Smooth muscle cell (in vitro differentiated cells): ENCODE results near the gene SLC12A8. TPM values are rescaled to one million over a fixed set of nuclear protein-coding genes. Genes with fewer than 3 reads are reported as not detected.

Experiments
- DNase-seq: peaks from one replicate; lab custom pipeline; 2025; ENCODE audit not compliant: unreplicated experiment; lab: John Stamatoyannopoulos, UW
- H2AFZ ChIP-seq: fragments of 200-600 bp; sonication (generic); 2 replicates; pipeline ENCODE4 v1.6.0; 2016; ENCODE audit warnings: antibody characterized with exemption, low read depth, mild to moderate bottlenecking
- H3F3A ChIP-seq: fragments of 200-600 bp; sonication (generic); 2 replicates; pipeline ENCODE4 v1.6.0; 2017; ENCODE audit warnings: antibody characterized with exemption, low read depth
- H3K27ac ChIP-seq: fragments of 200-600 bp; sonication (generic); 2 replicates; pipeline ENCODE4 v1.5.1; 2016; ENCODE audit warnings: low read depth, mild to moderate bottlenecking
- H3K27me3 ChIP-seq: fragments of 200-600 bp; sonication (generic); 2 replicates; pipeline ENCODE4 v1.6.1; 2016; ENCODE audit warnings: low read depth, mild to moderate bottlenecking
- H3K36me3 ChIP-seq: fragments of 200-600 bp; sonication (generic); 2 replicates; pipeline ENCODE4 v1.5.1; 2016; ENCODE audit warnings: low read depth
- H3K4me1 ChIP-seq: fragments of 200-600 bp; sonication (generic); 2 replicates; pipeline ENCODE4 v1.5.1; 2016; ENCODE audit warnings: low read depth
- H3K4me2 ChIP-seq: fragments of 200-600 bp; sonication (generic); 2 replicates; pipeline ENCODE4 v1.6.0; 2016; ENCODE audit warnings: mild to moderate bottlenecking
- H3K4me3 ChIP-seq: fragments of 200-600 bp; sonication (generic); 2 replicates; pipeline ENCODE4 v1.5.1; 2016; ENCODE audit warnings: mild to moderate bottlenecking
- H3K79me2 ChIP-seq: fragments of 200-600 bp; sonication (generic); 2 replicates; pipeline ENCODE4 v1.6.0; 2016; ENCODE audit warnings: low read depth, mild to moderate bottlenecking
- H3K9ac ChIP-seq: fragments of 200-600 bp; sonication (generic); 2 replicates; pipeline ENCODE4 v1.6.0; 2016; ENCODE audit warnings: low read depth
- H3K9me3 ChIP-seq: fragments of 200-600 bp; sonication (generic); replicated peaks from 2 replicates; pipeline ENCODE4 v1.5.1; 2016; ENCODE audit warnings: low read depth
- H4K20me1 ChIP-seq: fragments of 200-600 bp; sonication (generic); 2 replicates; pipeline ENCODE4 v1.6.0; 2016; ENCODE audit warnings: low read depth
- CTCF ChIP-seq: fragments of 200-600 bp; sonication (generic); IDR thresholded peaks from 2 replicates; pipeline ENCODE4 v1.5.1; 2017; ENCODE audit warnings: borderline replicate concordance, mild to moderate bottlenecking, antibody characterized with exemption; ENCODE audit not compliant: insufficient read depth, poor library complexity, severe bottlenecking
- WGBS: methylation state at CpG from one replicate; pipeline ENCODE4 v1.1.7; 2016; ENCODE audit warnings: low lambda C conversion rate; 5-methylcytosine and 5-hydroxymethylcytosine counted together
- polyA plus RNA-seq: library from polyadenylated mRNA; unstranded; fragments of >200 nt; fragmentation: Nextera tagmentation; extraction: Ambion mirVana; gene quantifications from 2 replicates; pipeline ENCODE4 v1.2.1, GENCODE V29; 2016
- total RNA-seq: library from RNA; depleted of rRNA; stranded (reverse); fragments of >200 nt; gene quantifications from 2 replicates; pipeline ENCODE4 v1.2.3, GENCODE V29; 2014

Gene SLC12A8
- total and polyA plus RNA-seq, 2 experiments from 2014 or later, result 28.5 to 54.3 TPM

- TF ChIP-seq CTCF, result no peak
- H4K20me1 ChIP-seq, result no peaks in the 10 kb centered on the region
- H3K36me3 ChIP-seq, result no peaks in the 10 kb centered on the region
- H3K79me2 ChIP-seq, result peaks cover 9% of the 10 kb centered on the region
- H3K9ac ChIP-seq, result no peak overlapping the region
- no peaks in the 10 kb centered on the region for H3K9me3 ChIP-seq
- peak overlapping the region; percentile 99 for H3K27ac ChIP-seq
- H3K4me1 ChIP-seq, result peaks cover 62% of the 10 kb centered on the region
- DNase-seq, result no peak
- peaks cover 8% of the 10 kb centered on the region for H3F3A ChIP-seq
- H3K4me2 ChIP-seq, result no peak overlapping the region
- 97% methylated on average over 8 of the region's 8 CpGs for WGBS
- H3K27me3 ChIP-seq, result no peaks in the 10 kb centered on the region
- no peak overlapping the region for H2AFZ ChIP-seq
- no peak overlapping the region for H3K4me3 ChIP-seq
Observed at GRCh38 chr3:125118600-125118999, 93.9 kb downstream of the SLC12A8 start.

GRCh38 chr3:125117631-125118191 is 94.8 kb downstream of the SLC12A8 start:
- Histone ChIP-seq H2AFZ (no peak overlapping the region), H3K9ac (no peak overlapping the region), H3K4me2 (no peak overlapping the region), H3K36me3 (no peaks in the 10 kb centered on the region), H4K20me1 (no peaks in the 10 kb centered on the region), H3K27me3 (no peaks in the 10 kb centered on the region), H3K4me1 (peaks cover 61% of the 10 kb centered on the region), H3F3A (peaks cover 8% of the 10 kb centered on the region), H3K4me3 (no peak overlapping the region), H3K79me2 (peaks cover 6% of the 10 kb centered on the region), H3K27ac (no peak overlapping the region), H3K9me3 (no peaks in the 10 kb centered on the region)
- TF ChIP-seq CTCF, result no peak
- DNase-seq, result no peak
- WGBS, result 98% methylated on average over 4 of the region's 4 CpGs

- H3K4me3 ChIP-seq, result no peak overlapping the region
- H3K36me3 ChIP-seq, result no peaks in the 10 kb centered on the region
- no peak overlapping the region for H3K9ac ChIP-seq
- no peak overlapping the region for H3K4me2 ChIP-seq
- no peaks in the 10 kb centered on the region for H3K27me3 ChIP-seq
- no peaks in the 10 kb centered on the region for H3K9me3 ChIP-seq
- H3F3A ChIP-seq, result peaks cover 8% of the 10 kb centered on the region
- peaks cover 48% of the 10 kb centered on the region for H3K4me1 ChIP-seq
- no peak for DNase-seq
- no peaks in the 10 kb centered on the region for H3K79me2 ChIP-seq
- no peaks in the 10 kb centered on the region for H4K20me1 ChIP-seq
- no peak overlapping the region for H3K27ac ChIP-seq
- no peak for TF ChIP-seq CTCF
- H2AFZ ChIP-seq, result no peak overlapping the region
- WGBS, result 67% methylated on average over 6 of the region's 6 CpGs
Observed at GRCh38 chr3:125116311-125117080, 96.1 kb downstream of the SLC12A8 start.

- Histone ChIP-seq H3K4me1 (peaks cover 45% of the 10 kb centered on the region), H3F3A (peaks cover 15% of the 10 kb centered on the region), H2AFZ (no peak overlapping the region), H3K9me3 (no peaks in the 10 kb centered on the region), H4K20me1 (no peaks in the 10 kb centered on the region), H3K36me3 (no peaks in the 10 kb centered on the region), H3K9ac (no peak overlapping the region), H3K4me3 (no peak overlapping the region), H3K79me2 (no peaks in the 10 kb centered on the region), H3K27me3 (no peaks in the 10 kb centered on the region), H3K27ac (no peak overlapping the region), H3K4me2 (peak overlapping the region; percentile 18)
- TF ChIP-seq CTCF, result no peak
- DNase-seq, result no peak
- 63% methylated on average over 9 of the region's 9 CpGs for WGBS
Observed at GRCh38 chr3:125115640-125116039, 96.9 kb downstream of the SLC12A8 start.
